ENCODE measurements around the gene CAPS.

- TF ChIP-seq POU6F1 (CRISPR knock-in tag; IDR thresholded peaks at IDR 0.05; ENCODE audit: borderline replicate concordance, low read depth) (no peak), ZC3H10 (CRISPR knock-in tag; IDR thresholded peaks at IDR 0.05) (no peak), PATZ1 (CRISPR knock-in tag; IDR thresholded peaks at IDR 0.05; ENCODE audit: borderline replicate concordance) (no peak), CSRNP3 (CRISPR knock-in tag; IDR thresholded peaks at IDR 0.05) (no peak), ZFP3 (CRISPR knock-in tag; IDR thresholded peaks at IDR 0.05) (no peak), ZNF8 (CRISPR knock-in tag; IDR thresholded peaks at IDR 0.05) (no peak), ISL1 (CRISPR knock-in tag; IDR thresholded peaks at IDR 0.05) (no peak), ZNF70 (CRISPR knock-in tag; IDR thresholded peaks at IDR 0.05) (no peak), GLIS3 (CRISPR knock-in tag; IDR thresholded peaks at IDR 0.05) (no peak), TOX (CRISPR knock-in tag; IDR thresholded peaks at IDR 0.05; ENCODE audit: borderline replicate concordance) (no peak), CSDC2 (CRISPR knock-in tag; IDR thresholded peaks at IDR 0.05) (no peak), BACH2 (CRISPR knock-in tag; IDR thresholded peaks at IDR 0.05; ENCODE audit: borderline replicate concordance) (no peak)
These were observed 16.7 kb upstream of the CAPS start for GRCh38 chr19:5897189-5897969.
